ENCODE data around the gene ZNF681. TPM values are rescaled to one million over a fixed set of nuclear protein-coding genes. Genes with fewer than 3 reads are reported as not detected.
"Not testable (repeated sequence)": the region's sequence is repeated elsewhere in the genome, so short reads cannot be mapped to it uniquely, and the experiment has no call there.

ZNF681 gene
- total and polyA plus RNA-seq, 9 of the 15 experiments (the other 6 are each of a cell fraction or from before 2014, with no cell fraction given), result 2.8 to 8.6 (median 4.1) TPM

DNA sequence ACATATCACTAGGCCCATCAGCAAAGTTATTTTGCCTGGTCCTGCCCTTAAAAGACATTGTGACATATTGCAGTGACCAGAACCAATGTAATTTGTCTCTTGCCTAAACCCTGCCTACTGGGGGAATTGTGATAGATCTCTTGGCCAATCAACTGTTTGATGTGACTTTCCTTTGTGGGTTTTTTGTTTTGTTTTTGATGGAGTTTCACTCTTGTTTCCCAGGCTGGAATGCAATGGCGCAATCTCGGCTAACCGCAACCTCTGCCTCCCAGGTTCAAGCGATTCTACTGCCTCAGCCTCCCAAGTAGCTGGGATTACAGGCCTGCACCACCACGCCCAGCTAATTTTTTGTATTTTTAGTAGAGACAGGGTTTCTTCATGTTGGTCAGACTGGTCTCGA, 19.3 kb upstream of the ZNF681 start:
- Histone ChIP-seq H3K79me2 (ENCODE audit: control insufficient read depth, insufficient read depth, low read length) (peaks cover 36% of the 10 kb centered on the region), H3K36me3 (ENCODE audit: control insufficient read depth, insufficient read depth, low read length) (peaks cover 85% of the 10 kb centered on the region)
- BruUV-seq (replicated peaks); intact Hi-C loops (cut with micrococcal nuclease); CTCF ChIA-PET (ENCODE audit: low intra/inter-chr PET ratio); H2AFZ ChIP-seq (ENCODE audit: low read depth, low read length); H3K4me3 ChIP-seq; H3K4me1 ChIP-seq (replicated peaks in 1 of 2; ENCODE audit: control insufficient read depth in 2 of 2, insufficient read depth in 2 of 2, low read length in 2 of 2); POLR2A ChIA-PET; H3K27ac ChIP-seq (ENCODE audit: extremely low read depth, low read depth, low read length); H3K9ac ChIP-seq (ENCODE audit: insufficient read depth in 1 of 2, low read depth in 2 of 2, low read length in 2 of 2); H3K27me3 ChIP-seq (ENCODE audit: control insufficient read depth in 2 of 2, insufficient read depth in 2 of 2, low read length in 2 of 2); DNase-seq (ENCODE audit: extremely low read depth in 1 of 4, low spot score in 3 of 4); H3K4me2 ChIP-seq (ENCODE audit: insufficient read depth, low read length); H3K9me1 ChIP-seq (ENCODE audit: control insufficient read depth, insufficient read depth, low read length); H3K9me3 ChIP-seq (replicated peaks; ENCODE audit: control insufficient read depth, insufficient read depth, low read depth, low read length); H4K20me1 ChIP-seq (replicated peaks; ENCODE audit: control insufficient read depth, insufficient read depth, low read length); ATAC-seq; in situ Hi-C loops (cut with MboI); FAIRE-seq: not testable (repeated sequence)
- 94% methylated on average over 5 of the region's 6 CpGs for WGBS (ENCODE audit: insufficient coverage, low coverage, missing lambda C conversion rate)

DNA sequence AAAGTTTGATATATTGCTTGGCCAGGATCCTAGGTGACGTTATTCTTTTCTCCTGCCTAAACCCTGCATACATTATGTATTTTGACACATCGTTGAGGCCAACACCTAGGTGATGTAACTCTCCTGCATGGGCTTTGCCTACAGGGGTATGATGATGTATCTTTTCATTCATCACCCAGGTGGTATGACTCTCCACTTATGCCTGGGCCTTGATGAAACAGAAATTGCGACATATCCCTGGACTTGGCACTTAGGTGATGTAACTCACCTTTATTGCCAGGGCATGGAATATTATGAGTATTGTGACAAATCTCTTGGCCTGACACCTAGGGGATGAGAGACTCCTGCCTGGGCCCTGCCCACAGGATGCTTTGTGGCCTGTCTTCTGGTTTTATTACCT, 18.5 kb upstream of the ZNF681 start:
- ChIA-PET CTCF (ENCODE audit: low intra/inter-chr PET ratio) (no interaction called here), POLR2A (no interaction called here)
- Histone ChIP-seq H3K4me2 (ENCODE audit: insufficient read depth, low read length) (no peak overlapping the region), H3K4me1 (replicated peaks in 1 of 2; ENCODE audit: control insufficient read depth in 2 of 2, insufficient read depth in 2 of 2, low read length in 2 of 2) (no peaks in the 10 kb centered on the region), H3K27me3 (ENCODE audit: control insufficient read depth in 2 of 2, insufficient read depth in 2 of 2, low read length in 2 of 2) (no peaks in the 10 kb centered on the region), H3K27ac (ENCODE audit: extremely low read depth, low read depth, low read length) (no peak overlapping the region), H4K20me1 (replicated peaks; ENCODE audit: control insufficient read depth, insufficient read depth, low read length) (no peaks in the 10 kb centered on the region), H3K79me2 (ENCODE audit: control insufficient read depth, insufficient read depth, low read length) (peaks cover 41% of the 10 kb centered on the region), H3K9me1 (ENCODE audit: control insufficient read depth, insufficient read depth, low read length) (no peaks in the 10 kb centered on the region), H3K36me3 (ENCODE audit: control insufficient read depth, insufficient read depth, low read length) (peaks cover 84% of the 10 kb centered on the region), H3K4me3 (no peak overlapping the region), H3K9me3 (replicated peaks; ENCODE audit: control insufficient read depth, insufficient read depth, low read depth, low read length) (no peaks in the 10 kb centered on the region), H3K9ac (ENCODE audit: insufficient read depth in 1 of 2, low read depth in 2 of 2, low read length in 2 of 2) (no peak overlapping the region), H2AFZ (ENCODE audit: low read depth, low read length) (no peak overlapping the region)
- ATAC-seq, result no peak
- in situ Hi-C loops (cut with MboI), result no loop called here
- intact Hi-C loops (cut with micrococcal nuclease), result no loop called here
- no peak for DNase-seq (ENCODE audit: extremely low read depth in 1 of 4, low spot score in 3 of 4)
- no TSS peak for BruUV-seq (replicated peaks)
- WGBS (ENCODE audit: insufficient coverage, low coverage, missing lambda C conversion rate), result 64% methylated on average over 3 of the region's 3 CpGs
- FAIRE-seq, result no peak
- TF ChIP-seq U2AF1 (optimal IDR thresholded peaks at IDR 0.05; ENCODE audit: low read depth, low read length) (no peak), SNIP1 (IDR thresholded peaks at IDR 0.05; ENCODE audit: low read depth) (no peak), FOXA3 (CRISPR knock-in tag; conservative IDR thresholded peaks at IDR 0.05 in 1 of 2, IDR thresholded peaks at IDR 0.05 in 1 of 2) (no peak), ZNF431 (CRISPR knock-in tag; IDR thresholded peaks at IDR 0.05) (no peak), TAF7 (tag; IDR thresholded peaks at IDR 0.05) (no peak), CBX1 (IDR thresholded peaks at IDR 0.05; ENCODE audit: low read depth) (no peak)
- TF ChIP-seq, protein P1, sequence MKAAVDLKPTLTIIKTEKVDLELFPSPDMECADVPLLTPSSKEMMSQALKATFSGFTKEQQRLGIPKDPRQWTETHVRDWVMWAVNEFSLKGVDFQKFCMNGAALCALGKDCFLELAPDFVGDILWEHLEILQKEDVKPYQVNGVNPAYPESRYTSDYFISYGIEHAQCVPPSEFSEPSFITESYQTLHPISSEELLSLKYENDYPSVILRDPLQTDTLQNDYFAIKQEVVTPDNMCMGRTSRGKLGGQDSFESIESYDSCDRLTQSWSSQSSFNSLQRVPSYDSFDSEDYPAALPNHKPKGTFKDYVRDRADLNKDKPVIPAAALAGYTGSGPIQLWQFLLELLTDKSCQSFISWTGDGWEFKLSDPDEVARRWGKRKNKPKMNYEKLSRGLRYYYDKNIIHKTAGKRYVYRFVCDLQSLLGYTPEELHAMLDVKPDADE (conservative IDR thresholded peaks at IDR 0.05; ENCODE audit: control insufficient read depth, low read depth, low read length), result no peak
- TF ChIP-seq, protein P2, sequence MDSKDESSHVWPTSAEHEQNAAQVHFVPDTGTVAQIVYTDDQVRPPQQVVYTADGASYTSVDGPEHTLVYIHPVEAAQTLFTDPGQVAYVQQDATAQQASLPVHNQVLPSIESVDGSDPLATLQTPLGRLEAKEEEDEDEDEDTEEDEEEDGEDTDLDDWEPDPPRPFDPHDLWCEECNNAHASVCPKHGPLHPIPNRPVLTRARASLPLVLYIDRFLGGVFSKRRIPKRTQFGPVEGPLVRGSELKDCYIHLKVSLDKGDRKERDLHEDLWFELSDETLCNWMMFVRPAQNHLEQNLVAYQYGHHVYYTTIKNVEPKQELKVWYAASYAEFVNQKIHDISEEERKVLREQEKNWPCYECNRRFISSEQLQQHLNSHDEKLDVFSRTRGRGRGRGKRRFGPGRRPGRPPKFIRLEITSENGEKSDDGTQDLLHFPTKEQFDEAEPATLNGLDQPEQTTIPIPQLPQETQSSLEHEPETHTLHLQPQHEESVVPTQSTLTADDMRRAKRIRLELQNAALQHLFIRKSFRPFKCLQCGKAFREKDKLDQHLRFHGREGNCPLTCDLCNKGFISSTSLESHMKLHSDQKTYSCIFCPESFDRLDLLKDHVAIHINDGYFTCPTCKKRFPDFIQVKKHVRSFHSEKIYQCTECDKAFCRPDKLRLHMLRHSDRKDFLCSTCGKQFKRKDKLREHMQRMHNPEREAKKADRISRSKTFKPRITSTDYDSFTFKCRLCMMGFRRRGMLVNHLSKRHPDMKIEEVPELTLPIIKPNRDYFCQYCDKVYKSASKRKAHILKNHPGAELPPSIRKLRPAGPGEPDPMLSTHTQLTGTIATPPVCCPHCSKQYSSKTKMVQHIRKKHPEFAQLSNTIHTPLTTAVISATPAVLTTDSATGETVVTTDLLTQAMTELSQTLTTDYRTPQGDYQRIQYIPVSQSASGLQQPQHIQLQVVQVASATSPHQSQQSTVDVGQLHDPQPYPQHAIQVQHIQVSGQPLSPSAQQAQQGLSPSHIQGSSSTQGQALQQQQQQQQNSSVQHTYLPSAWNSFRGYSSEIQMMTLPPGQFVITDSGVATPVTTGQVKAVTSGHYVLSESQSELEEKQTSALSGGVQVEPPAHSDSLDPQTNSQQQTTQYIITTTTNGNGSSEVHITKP (IDR thresholded peaks at IDR 0.05; ENCODE audit: partially characterized antibody), result no peak
- TF ChIP-seq, protein P3, sequence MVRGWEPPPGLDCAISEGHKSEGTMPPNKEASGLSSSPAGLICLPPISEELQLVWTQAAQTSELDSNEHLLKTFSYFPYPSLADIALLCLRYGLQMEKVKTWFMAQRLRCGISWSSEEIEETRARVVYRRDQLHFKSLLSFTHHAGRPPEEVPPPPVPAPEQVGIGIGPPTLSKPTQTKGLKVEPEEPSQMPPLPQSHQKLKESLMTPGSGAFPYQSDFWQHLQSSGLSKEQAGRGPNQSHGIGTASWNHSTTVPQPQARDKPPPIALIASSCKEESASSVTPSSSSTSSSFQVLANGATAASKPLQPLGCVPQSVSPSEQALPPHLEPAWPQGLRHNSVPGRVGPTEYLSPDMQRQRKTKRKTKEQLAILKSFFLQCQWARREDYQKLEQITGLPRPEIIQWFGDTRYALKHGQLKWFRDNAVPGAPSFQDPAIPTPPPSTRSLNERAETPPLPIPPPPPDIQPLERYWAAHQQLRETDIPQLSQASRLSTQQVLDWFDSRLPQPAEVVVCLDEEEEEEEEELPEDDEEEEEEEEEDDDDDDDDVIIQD (CRISPR knock-in tag; IDR thresholded peaks at IDR 0.05), result no peak
